ENCODE data around the gene ISOC2.
A peak's percentile ranks its signal among the peaks of the same experiment; 100 is the strongest.
"Not testable (repeated sequence)": the region's sequence is repeated elsewhere in the genome, so short reads cannot be mapped to it uniquely, and the experiment has no call there.

ISOC2 gene

GRCh38 chr19:55419624-55420236, 41.7 kb downstream of the ISOC2 start:
- H3K36me3 ChIP-seq (ENCODE audit: control insufficient read depth, insufficient read depth, low read length) = no peaks in the 10 kb centered on the region
- no peak overlapping the region for H3K4me3 ChIP-seq (ENCODE audit: low read depth, low read length)
- peaks cover 2% of the 10 kb centered on the region for H3K27me3 ChIP-seq (ENCODE audit: control insufficient read depth, insufficient read depth, low read length)
- H3K4me1 ChIP-seq (ENCODE audit: control insufficient read depth, insufficient read depth, low read length) = no peaks in the 10 kb centered on the region
- H3K9me3 ChIP-seq (ENCODE audit: control insufficient read depth, insufficient read depth, low read length) = no peaks in the 10 kb centered on the region
- no peak overlapping the region for H3K9ac ChIP-seq (ENCODE audit: low read depth, low read length)

DNA sequence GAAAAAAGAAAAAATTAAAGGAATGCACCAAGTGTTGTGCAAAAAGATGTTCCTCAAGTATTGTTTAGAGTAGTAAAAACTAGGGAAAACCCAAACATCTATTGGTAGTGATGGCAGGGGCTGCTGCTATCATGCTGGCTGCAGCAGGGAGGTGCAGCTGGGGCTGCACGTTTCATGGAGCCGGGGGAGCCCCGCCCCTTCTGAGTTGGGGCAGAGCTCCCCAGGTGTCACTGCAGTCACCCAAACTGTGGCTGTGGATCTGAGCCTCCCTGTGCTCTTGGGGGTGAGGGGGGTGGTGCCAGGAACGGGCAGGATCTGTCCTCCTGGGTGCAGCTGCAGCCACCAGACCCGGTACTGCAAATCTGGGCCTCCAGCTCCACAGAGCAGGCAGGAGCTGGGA, 42.3 kb downstream of the ISOC2 start:
- Histone ChIP-seq H3K27me3 (ENCODE audit: control insufficient read depth, insufficient read depth, low read length) (peaks cover 2% of the 10 kb centered on the region), H3K36me3 (ENCODE audit: control insufficient read depth, insufficient read depth, low read length) (no peaks in the 10 kb centered on the region), H3K9ac (ENCODE audit: low read depth, low read length) (no peak overlapping the region), H3K9me3 (ENCODE audit: control insufficient read depth, insufficient read depth, low read length) (no peaks in the 10 kb centered on the region), H3K4me1 (ENCODE audit: control insufficient read depth, insufficient read depth, low read length) (no peaks in the 10 kb centered on the region), H3K4me3 (ENCODE audit: low read depth, low read length) (no peak overlapping the region)

- H3K27me3 ChIP-seq (ENCODE audit: control insufficient read depth, insufficient read depth, low read length) = peaks cover 2% of the 10 kb centered on the region
- H3K4me3 ChIP-seq (ENCODE audit: low read depth, low read length) = no peak overlapping the region
- H3K9ac ChIP-seq (ENCODE audit: low read depth, low read length) = no peak overlapping the region
- H3K4me1 ChIP-seq (ENCODE audit: control insufficient read depth, insufficient read depth, low read length) = no peaks in the 10 kb centered on the region
- H3K36me3 ChIP-seq (ENCODE audit: control insufficient read depth, insufficient read depth, low read length) = no peaks in the 10 kb centered on the region
- H3K9me3 ChIP-seq (ENCODE audit: control insufficient read depth, insufficient read depth, low read length) = no peaks in the 10 kb centered on the region
These were observed 43.3 kb downstream of the ISOC2 start for GRCh38 chr19:55418185-55418584.

GRCh38 chr19:55410168-55410567, 51.3 kb downstream of the ISOC2 start:
- Histone ChIP-seq H3K9ac (ENCODE audit: low read depth, low read length) (no peak overlapping the region), H3K4me3 (ENCODE audit: low read depth, low read length) (no peak overlapping the region), H3K4me1 (ENCODE audit: control insufficient read depth, insufficient read depth, low read length) (peaks cover 5% of the 10 kb centered on the region), H3K27me3 (ENCODE audit: control insufficient read depth, insufficient read depth, low read length) (peaks cover 4% of the 10 kb centered on the region), H3K9me3 (ENCODE audit: control insufficient read depth, insufficient read depth, low read length) (no peaks in the 10 kb centered on the region), H3K36me3 (ENCODE audit: control insufficient read depth, insufficient read depth, low read length) (peaks cover 17% of the 10 kb centered on the region)

DNA sequence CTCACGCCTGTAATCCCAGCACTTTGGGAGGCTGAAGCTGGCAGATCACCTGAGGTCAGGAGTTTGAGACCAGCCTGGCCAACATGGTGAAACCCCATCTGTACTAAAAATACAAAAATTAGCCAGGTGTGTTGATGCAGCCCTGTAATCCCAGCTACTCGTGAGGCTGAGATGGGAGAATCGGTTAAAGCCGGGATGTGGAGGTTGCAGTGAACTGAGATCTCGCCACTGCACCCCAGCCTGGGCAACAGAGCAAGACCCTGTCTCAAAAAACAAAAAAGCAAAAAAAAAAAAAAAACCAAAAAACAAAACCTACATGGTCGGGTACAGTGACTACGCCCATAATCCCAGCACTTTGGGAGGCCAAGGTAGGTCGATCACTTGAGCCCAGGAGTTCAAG, 52.3 kb downstream of the ISOC2 start:
- peaks cover 22% of the 10 kb centered on the region for H3K36me3 ChIP-seq (ENCODE audit: control insufficient read depth, insufficient read depth, low read length)
- H3K9ac ChIP-seq (ENCODE audit: low read depth, low read length); H3K4me1 ChIP-seq (ENCODE audit: control insufficient read depth, insufficient read depth, low read length); H3K9me3 ChIP-seq (ENCODE audit: control insufficient read depth, insufficient read depth, low read length); H3K4me3 ChIP-seq (ENCODE audit: low read depth, low read length); H3K27me3 ChIP-seq (ENCODE audit: control insufficient read depth, insufficient read depth, low read length): not testable (repeated sequence)

GRCh38 chr19:55408533-55408872, 52.9 kb downstream of the ISOC2 start:
- Histone ChIP-seq H3K4me1 (ENCODE audit: control insufficient read depth, insufficient read depth, low read length) (peaks cover 5% of the 10 kb centered on the region), H3K36me3 (ENCODE audit: control insufficient read depth, insufficient read depth, low read length) (peaks cover 27% of the 10 kb centered on the region), H3K27me3 (ENCODE audit: control insufficient read depth, insufficient read depth, low read length) (peaks cover 4% of the 10 kb centered on the region), H3K9ac (ENCODE audit: low read depth, low read length) (peak overlapping the region; percentile 18), H3K4me3 (ENCODE audit: low read depth, low read length) (peak overlapping the region; percentile 27), H3K9me3 (ENCODE audit: control insufficient read depth, insufficient read depth, low read length) (no peaks in the 10 kb centered on the region)

GRCh38 chr19:55407800-55408532, 53.5 kb downstream of the ISOC2 start:
- Histone ChIP-seq H3K4me1 (ENCODE audit: control insufficient read depth, insufficient read depth, low read length) (peaks cover 5% of the 10 kb centered on the region), H3K27me3 (ENCODE audit: control insufficient read depth, insufficient read depth, low read length) (peaks cover 4% of the 10 kb centered on the region), H3K9me3 (ENCODE audit: control insufficient read depth, insufficient read depth, low read length) (no peaks in the 10 kb centered on the region), H3K36me3 (ENCODE audit: control insufficient read depth, insufficient read depth, low read length) (peaks cover 32% of the 10 kb centered on the region), H3K4me3 (ENCODE audit: low read depth, low read length) (peak overlapping the region; percentile 73), H3K9ac (ENCODE audit: low read depth, low read length) (peak overlapping the region; percentile 77)

DNA sequence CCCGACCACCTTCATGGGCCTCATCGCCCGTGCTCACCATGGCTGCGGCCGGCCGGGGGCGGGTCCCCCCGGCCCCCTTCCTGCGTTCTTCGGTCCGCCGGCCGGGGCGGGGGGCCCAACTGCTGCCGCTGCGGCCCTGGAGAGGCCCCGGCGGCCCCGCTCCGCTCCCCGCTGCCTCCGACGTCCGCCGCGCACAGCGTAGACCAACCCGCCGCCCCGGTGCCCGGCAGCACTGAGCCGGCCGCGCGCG, 54.0 kb downstream of the ISOC2 start, which contains the start of gene UBE2S:
Gene UBE2S (minus strand): TSS at position 239 of the 250 bp plus-strand sequence. CDS start 199 bp downstream, at position 40.
- H3K4me1 ChIP-seq (ENCODE audit: control insufficient read depth, insufficient read depth, low read length); H3K9me3 ChIP-seq (ENCODE audit: control insufficient read depth, insufficient read depth, low read length); H3K27me3 ChIP-seq (ENCODE audit: control insufficient read depth, insufficient read depth, low read length): not testable (repeated sequence)
- H3K9ac ChIP-seq (ENCODE audit: low read depth, low read length) = peak within 1 kb of the TSS; percentile 89
- H3K4me3 ChIP-seq (ENCODE audit: low read depth, low read length) = peak within 1 kb of the TSS; percentile 73
- peaks cover 37% of the 10 kb centered on the region for H3K36me3 ChIP-seq (ENCODE audit: control insufficient read depth, insufficient read depth, low read length)

DNA sequence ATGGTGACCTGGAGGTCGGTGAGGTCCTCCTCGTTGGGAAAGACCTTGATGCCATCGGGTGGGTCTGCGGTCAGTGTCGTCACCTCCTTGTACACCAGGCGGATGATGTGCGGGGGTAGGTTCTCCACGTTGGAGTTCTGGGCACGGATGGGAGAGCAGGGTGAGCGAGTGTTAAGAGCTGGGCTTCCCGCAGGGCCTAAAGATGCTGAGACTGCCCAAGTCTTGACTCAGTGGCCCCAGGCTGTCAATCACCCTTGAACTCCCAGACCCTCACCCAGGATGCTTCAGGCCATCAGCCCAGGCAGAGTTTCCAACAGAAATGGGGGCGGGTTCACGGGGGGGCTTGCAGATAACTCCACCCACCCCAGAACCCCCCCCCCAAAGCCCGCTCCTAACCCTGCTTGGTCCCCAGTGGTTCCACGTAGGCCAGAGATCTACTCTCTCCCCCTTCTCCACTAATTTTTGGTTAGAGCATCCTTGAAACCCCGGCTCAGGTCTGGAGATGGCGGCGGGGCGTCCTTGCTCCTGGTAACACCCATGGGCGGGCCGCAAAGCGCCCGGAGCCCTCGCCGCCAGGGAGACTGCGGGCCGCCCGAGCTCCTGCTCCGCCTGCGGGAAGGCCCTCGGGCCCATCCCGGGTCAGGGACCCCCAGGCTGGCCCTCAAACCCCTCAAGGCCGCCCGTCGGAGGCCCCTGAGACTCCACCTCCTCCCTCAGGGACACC, 54.5 kb downstream of the ISOC2 start:
- Histone ChIP-seq H3K4me3 (ENCODE audit: low read depth, low read length) (peak overlapping the region; percentile 73), H3K36me3 (ENCODE audit: control insufficient read depth, insufficient read depth, low read length) (peaks cover 41% of the 10 kb centered on the region), H3K27me3 (ENCODE audit: control insufficient read depth, insufficient read depth, low read length) (peaks cover 4% of the 10 kb centered on the region), H3K4me1 (ENCODE audit: control insufficient read depth, insufficient read depth, low read length) (peaks cover 5% of the 10 kb centered on the region), H3K9me3 (ENCODE audit: control insufficient read depth, insufficient read depth, low read length) (no peaks in the 10 kb centered on the region), H3K9ac (ENCODE audit: low read depth, low read length) (peak overlapping the region; percentile 89)

DNA sequence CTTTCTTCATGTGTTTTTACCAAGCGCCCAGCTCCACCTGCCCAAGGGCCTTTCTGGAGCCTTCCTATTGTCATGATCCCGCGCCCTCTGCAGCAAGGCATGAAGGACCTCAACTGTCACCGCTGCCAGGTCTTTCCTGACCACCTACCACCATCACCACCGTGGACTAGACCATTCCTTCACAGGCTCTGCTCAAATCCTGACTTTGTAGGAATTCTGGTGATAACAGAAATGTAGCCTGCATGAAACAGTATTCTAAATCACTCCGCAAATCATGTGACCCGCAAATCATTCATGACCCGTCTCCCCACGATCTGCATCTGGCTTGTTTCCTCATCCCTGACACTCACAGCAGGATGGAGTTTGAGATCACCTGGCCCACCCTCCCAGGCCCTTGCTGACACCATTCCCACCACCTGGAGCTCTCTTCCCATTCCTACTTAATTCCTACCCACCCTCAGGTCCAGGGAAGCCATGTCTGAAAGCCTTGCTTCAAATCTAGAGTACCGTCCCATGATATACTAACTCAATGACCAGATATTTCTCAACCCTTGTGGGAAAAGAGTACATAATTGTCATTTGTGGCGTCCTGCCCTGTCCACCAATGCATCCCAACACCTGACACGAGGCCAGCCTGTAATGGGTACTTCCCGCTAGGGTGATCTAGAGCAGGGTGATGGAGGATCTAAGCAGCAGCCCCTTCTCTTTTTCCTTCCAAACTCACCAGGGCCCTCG, 55.2 kb downstream of the ISOC2 start:
- Histone ChIP-seq H3K9ac (ENCODE audit: low read depth, low read length) (peak overlapping the region; percentile 47), H3K36me3 (ENCODE audit: control insufficient read depth, insufficient read depth, low read length) (peaks cover 45% of the 10 kb centered on the region), H3K4me1 (ENCODE audit: control insufficient read depth, insufficient read depth, low read length) (peaks cover 5% of the 10 kb centered on the region), H3K9me3 (ENCODE audit: control insufficient read depth, insufficient read depth, low read length) (no peaks in the 10 kb centered on the region), H3K4me3 (ENCODE audit: low read depth, low read length) (peak overlapping the region; percentile 73), H3K27me3 (ENCODE audit: control insufficient read depth, insufficient read depth, low read length) (peaks cover 2% of the 10 kb centered on the region)

DNA sequence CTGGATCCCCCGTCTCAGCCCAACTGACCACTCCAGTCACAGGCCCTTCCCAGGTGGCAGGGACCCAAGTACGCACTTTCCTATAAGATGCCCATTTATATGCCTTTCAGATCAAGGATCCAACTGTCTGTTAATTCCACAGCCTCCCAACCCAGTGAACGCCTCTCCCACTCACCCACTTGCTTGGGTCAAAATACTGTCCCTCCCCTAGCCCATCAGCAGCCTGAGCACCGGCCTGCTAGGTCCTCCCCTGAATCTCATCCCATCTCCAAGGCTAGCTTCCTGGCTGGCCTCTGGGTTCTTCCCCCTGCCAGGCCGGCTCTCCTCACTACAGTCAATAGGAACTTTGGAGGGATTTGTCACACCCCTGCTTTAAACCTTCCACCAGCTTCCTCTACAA, 55.8 kb downstream of the ISOC2 start:
- no peaks in the 10 kb centered on the region for H3K27me3 ChIP-seq (ENCODE audit: control insufficient read depth, insufficient read depth, low read length)
- peak overlapping the region; percentile 73 for H3K4me3 ChIP-seq (ENCODE audit: low read depth, low read length)
- peaks cover 5% of the 10 kb centered on the region for H3K4me1 ChIP-seq (ENCODE audit: control insufficient read depth, insufficient read depth, low read length)
- H3K9ac ChIP-seq (ENCODE audit: low read depth, low read length) = no peak overlapping the region
- peaks cover 49% of the 10 kb centered on the region for H3K36me3 ChIP-seq (ENCODE audit: control insufficient read depth, insufficient read depth, low read length)
- H3K9me3 ChIP-seq (ENCODE audit: control insufficient read depth, insufficient read depth, low read length) = no peaks in the 10 kb centered on the region

All from iPS-15b (cell line).